KOPT-K1 (cell line): ENCODE data around the gene EHD1.

Experiments used
- H3K27ac ChIP-seq: fragments of 200-600 bp; sonication (generic); 2 replicates; pipeline ENCODE4 v1.5.1; 2016; ENCODE audit warnings: antibody characterized with exemption, mild to moderate bottlenecking, low read depth, low read length; ENCODE audit not compliant: poor library complexity, severe bottlenecking
- H3K36me3 ChIP-seq: fragments of 200-600 bp; sonication (generic); 2 replicates; pipeline ENCODE4 v1.5.1; 2017; ENCODE audit warnings: antibody characterized with exemption, mild to moderate bottlenecking, low read length, moderate library complexity; ENCODE audit not compliant: insufficient read depth
- H3K9me3 ChIP-seq: fragments of 200-600 bp; sonication (generic); 2 replicates; pipeline ENCODE4 v1.5.1; 2017; ENCODE audit warnings: antibody characterized with exemption, low read length, mild to moderate bottlenecking; ENCODE audit not compliant: insufficient read depth, poor library complexity, severe bottlenecking

The EHD1 gene

DNA sequence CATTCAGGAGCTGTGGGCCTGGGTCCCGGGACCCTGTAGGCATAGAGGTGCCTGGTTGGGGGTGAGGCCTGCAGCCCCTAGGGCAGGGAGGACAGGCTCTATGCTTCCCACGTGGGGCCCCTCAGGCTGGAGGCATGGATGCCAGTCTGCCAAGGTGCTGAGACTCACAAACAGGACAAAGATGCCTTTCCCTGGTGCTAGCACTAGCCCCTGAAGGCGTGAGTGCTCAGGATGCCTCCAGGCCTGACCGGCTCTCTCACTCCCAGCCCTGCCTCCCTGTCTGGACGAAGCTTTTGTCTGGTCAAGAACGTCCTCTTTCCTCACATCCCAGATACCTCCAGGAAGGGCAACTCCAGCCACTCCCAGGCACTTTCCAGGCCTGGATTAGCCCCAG, 36.1 kb downstream of the EHD1 start:
- H3K36me3 ChIP-seq, result no peaks in the 10 kb centered on the region
- no peak overlapping the region for H3K27ac ChIP-seq
- H3K9me3 ChIP-seq, result no peaks in the 10 kb centered on the region

DNA sequence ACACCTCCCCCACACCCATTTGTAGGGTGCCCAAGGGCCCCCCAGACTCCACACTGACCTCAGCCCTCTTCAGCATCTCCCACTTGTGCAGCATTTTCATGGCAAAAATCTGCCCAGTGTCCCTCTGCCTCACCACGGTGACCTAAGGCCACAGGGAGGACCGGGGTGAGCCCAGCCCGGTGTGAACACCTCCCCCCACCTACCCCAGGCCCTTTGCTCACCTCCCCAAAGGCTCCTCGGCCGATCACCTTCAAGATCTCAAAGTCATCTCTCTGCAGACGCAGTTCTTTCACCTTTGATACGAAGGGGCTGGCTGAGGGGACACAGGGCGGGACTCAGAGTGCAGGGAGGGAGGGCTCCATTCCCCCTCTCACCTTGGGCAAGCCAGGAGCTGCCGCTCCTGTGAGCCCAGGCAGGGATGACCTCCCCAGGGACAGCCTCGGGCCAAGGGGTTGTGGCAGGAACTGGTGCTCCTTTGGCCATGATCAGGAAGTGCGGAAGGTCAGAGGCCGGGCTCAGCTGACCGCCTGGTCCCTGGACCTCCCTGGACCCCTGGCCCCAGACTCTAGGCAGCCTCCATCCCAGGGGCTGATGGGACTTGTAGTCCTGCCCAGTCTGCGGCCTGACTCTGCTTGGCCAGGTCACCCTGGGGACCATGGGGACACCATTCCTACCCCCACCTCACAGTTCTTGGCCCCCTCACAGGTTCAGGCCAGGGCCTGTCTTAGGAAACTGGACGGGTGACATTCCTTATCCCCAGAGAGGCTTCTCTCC, 36.6 kb downstream of the EHD1 start:
- no peaks in the 10 kb centered on the region for H3K9me3 ChIP-seq
- H3K27ac ChIP-seq, result no peak overlapping the region
- H3K36me3 ChIP-seq, result no peaks in the 10 kb centered on the region

DNA sequence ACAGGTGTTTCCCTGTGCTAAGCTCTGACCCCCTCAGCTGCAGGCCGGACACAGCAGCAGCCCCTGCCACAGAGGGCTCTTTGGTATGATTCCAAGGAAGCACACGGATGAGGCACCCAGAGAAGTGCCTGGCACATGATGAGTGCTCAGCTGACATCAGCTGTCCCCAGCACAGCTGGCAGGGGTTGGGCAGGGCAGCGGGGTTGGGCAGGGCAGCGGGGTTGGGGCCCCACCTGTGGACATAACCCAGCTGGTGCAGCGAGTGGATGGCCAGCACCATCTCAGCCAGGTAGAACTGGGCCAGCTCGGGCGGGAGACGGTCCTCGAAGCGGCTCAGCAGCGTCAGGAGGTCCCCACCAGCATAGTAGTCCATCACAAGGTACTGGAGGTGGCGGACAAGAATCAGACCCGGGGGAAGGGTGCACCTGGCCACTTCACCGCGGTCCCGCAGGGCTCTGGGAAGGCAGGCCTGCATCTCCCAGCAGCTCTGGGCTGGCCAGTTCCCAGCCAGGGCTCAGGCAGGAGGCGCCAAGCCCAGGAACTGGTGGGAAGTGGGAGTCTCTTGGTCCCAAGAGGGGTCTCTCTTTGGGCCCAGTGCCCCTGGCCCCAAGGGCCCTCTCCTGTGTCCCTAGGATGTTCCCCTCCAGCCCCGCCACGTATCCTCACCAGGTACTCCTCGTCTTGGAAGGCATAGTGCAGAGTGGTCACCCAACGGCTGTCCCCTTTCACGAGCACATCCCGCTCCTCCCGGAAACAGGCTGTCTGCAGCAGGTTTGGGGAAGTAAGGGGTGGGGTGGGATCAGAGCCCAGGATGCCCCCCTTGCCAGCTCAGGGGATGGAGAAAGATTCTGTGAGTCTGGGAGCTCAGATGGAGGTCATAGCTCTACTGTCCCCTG, 38.3 kb downstream of the EHD1 start:
- H3K36me3 ChIP-seq, result no peaks in the 10 kb centered on the region
- no peak overlapping the region for H3K27ac ChIP-seq
- no peaks in the 10 kb centered on the region for H3K9me3 ChIP-seq

GRCh38 chr11:64839335-64839734, 39.1 kb downstream of the EHD1 start:
- H3K27ac ChIP-seq, result no peak overlapping the region
- no peaks in the 10 kb centered on the region for H3K9me3 ChIP-seq
- H3K36me3 ChIP-seq, result no peaks in the 10 kb centered on the region

GRCh38 chr11:64838600-64839334, 39.7 kb downstream of the EHD1 start:
- Histone ChIP-seq H3K36me3 (no peaks in the 10 kb centered on the region), H3K27ac (no peak overlapping the region), H3K9me3 (no peaks in the 10 kb centered on the region)

DNA sequence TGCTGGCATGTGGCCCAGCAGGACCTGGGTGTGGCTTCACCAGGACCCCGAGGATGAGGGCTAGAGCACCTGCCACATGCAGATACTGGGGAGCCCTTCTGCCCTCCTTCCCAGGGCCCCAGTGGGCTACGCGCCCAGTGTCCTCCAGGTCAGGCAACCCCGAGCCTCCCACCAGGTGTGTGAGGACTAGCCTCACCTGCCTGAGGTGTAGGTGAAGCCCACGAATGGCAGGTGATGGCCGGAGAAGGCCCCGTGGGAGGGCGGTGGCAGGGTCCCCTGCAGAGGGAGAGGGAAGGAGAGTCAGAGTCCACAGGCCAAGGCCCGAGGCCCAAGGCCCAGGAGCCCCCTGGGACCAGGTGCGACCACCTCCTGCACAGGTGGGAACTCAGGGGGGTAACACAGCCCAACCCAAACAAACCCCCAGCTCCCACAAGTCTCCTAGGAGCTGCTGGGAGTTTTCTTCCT, 40.5 kb downstream of the EHD1 start:
- no peaks in the 10 kb centered on the region for H3K9me3 ChIP-seq
- H3K36me3 ChIP-seq, result no peaks in the 10 kb centered on the region
- H3K27ac ChIP-seq, result no peak overlapping the region

- Histone ChIP-seq H3K27ac (no peak overlapping the region), H3K9me3 (no peaks in the 10 kb centered on the region), H3K36me3 (no peaks in the 10 kb centered on the region)
Measured at GRCh38 chr11:64836448-64837072, 41.9 kb downstream of the EHD1 start.

- Histone ChIP-seq H3K36me3 (no peaks in the 10 kb centered on the region), H3K9me3 (no peaks in the 10 kb centered on the region), H3K27ac (no peak overlapping the region)
Measured at GRCh38 chr11:64835616-64836447, 42.6 kb downstream of the EHD1 start.

GRCh38 chr11:64834723-64835615, 43.5 kb downstream of the EHD1 start:
- no peaks in the 10 kb centered on the region for H3K36me3 ChIP-seq

GRCh38 chr11:64834031-64834722, 44.2 kb downstream of the EHD1 start:
- no peaks in the 10 kb centered on the region for H3K9me3 ChIP-seq
- H3K36me3 ChIP-seq, result no peaks in the 10 kb centered on the region
- no peak overlapping the region for H3K27ac ChIP-seq

More at GRCh38 chr11:64834723-64835615, 43.5 kb downstream of the EHD1 start:
- Histone ChIP-seq H3K27ac (no peak overlapping the region), H3K9me3 (no peaks in the 10 kb centered on the region)

DNA sequence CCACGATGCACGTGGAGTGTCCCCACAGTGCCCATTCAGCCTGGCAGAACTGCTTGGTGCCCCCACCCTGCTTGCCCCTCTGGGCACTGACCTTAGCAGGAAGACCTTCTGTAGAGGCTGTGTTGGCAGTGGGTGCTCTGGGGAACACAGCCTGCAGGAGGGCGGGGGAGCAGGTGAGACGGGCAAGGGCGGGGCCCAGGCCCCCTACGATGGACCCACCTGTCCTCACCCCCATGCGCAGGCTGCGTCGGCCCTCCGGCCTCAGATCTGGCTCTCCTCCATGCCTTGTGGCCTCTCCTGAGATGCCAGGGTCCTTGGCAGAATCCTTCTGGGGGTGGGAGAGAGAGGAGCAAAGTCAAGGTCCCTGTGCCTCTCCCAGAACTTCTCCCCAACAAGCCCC, 44.9 kb downstream of the EHD1 start:
- Histone ChIP-seq H3K36me3 (no peaks in the 10 kb centered on the region), H3K27ac (no peak overlapping the region), H3K9me3 (no peaks in the 10 kb centered on the region)

DNA sequence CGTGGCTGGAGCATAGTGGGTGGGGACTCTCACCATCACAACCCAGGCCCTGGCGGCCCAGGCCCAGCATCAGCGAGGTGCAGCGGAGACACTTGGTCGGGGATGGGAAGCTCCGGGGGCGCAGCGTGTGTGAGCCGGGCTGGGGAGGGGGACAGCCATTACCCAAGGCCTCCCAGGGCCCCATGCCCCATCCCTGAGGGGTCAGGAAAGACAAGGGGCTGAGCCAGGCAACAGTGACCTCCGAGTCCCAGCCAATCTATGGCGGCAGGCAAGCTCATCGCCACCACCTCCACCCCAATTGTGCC, 45.3 kb downstream of the EHD1 start:
- Histone ChIP-seq H3K36me3 (no peaks in the 10 kb centered on the region), H3K27ac (no peak overlapping the region), H3K9me3 (no peaks in the 10 kb centered on the region)
